A549 treated with Mapracorat at 1 μM for 4 hours (cell line): ENCODE results near the gene MARCHF2. TPM values are rescaled to one million over a fixed set of nuclear protein-coding genes. Genes with fewer than 3 reads are reported as not detected.

Experiments
- total RNA-seq: library from RNA; stranded (reverse); fragments of 200-300 nt; extraction: Qiagen RNA extraction; gene quantifications from 5 replicates; pipeline ENCODE4 v1.2.3, GENCODE V29; 2022

The MARCHF2 gene, protein sequence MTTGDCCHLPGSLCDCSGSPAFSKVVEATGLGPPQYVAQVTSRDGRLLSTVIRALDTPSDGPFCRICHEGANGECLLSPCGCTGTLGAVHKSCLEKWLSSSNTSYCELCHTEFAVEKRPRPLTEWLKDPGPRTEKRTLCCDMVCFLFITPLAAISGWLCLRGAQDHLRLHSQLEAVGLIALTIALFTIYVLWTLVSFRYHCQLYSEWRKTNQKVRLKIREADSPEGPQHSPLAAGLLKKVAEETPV
- total RNA-seq, result 16.2 to 21.7 TPM (median 20.5 TPM) in 5 replicates

DNA sequence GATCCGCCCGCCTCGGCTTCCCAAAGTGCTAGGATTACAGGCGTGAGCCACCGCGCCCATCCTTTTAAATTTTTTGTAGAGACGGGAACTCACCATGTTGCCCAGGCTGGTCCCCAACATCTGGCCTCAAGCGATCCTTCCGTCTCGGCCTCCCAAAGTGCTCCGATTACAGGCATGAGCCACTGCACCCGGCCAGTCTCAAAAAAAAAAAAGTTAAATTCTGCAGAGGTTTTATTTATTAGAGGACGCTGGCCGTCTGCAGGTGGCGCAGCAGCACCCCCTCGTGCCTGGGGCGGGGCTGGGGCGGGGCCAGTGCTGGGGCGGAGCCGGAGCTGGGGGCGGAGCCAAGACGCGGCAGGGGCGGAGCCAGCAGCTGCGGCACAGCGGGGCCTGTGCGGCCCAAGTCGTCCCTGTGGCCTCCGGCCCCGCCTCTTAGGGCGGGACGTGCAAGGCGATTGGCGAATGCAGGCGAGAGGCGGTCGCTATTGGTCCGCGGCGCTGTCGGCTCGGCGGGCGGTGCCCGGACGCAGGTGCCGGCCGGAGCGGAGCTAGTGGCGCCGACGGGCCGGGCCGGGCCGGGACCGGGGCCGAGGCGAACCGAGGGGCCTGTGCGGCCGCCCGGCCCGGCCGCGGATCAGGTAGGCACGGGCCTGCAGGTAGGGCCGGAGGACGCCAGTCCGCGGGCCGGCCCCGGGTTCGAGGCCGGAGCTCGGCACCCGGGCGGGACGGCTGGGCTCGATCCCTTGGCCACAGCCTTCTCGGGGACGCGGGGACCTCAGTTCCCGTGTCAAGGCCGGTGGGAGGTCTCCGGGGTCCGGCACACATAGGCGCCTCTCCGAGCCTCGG lies at the start of gene MARCHF2:
Gene MARCHF2 (plus strand): TSS at position 523 of the 846 bp plus-strand sequence. CDS start 8,536 bp downstream, outside the sequence.

DNA sequence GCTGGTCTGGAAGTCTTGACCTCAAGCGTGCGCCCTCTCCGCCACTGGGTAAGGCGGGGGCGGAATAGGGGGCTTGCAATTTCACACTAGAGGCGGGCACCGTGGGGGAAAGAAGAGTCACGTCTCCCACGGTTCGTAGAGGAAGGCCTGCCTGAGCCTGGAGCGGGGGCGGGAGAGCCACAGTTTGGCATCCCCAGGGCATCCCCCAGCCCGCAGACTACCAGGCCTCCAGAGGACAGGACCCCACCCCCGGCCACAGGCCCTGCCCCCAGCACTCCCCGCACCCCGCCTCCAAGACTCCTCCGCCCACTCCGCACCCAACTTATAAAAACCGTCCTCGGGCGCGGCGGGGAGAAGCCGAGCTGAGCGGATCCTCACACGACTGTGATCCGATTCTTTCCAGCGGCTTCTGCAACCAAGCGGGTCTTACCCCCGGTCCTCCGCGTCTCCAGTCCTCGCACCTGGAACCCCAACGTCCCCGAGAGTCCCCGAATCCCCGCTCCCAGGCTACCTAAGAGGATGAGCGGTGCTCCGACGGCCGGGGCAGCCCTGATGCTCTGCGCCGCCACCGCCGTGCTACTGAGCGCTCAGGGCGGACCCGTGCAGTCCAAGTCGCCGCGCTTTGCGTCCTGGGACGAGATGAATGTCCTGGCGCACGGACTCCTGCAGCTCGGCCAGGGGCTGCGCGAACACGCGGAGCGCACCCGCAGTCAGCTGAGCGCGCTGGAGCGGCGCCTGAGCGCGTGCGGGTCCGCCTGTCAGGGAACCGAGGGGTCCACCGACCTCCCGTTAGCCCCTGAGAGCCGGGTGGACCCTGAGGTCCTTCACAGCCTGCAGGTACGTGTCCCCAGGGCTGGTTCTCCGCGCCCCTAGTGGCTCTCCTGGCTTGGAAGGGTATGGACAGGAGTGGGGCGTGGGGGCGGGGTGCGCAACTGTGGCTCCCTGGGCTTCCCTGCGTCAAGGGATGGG lies 49.0 kb upstream of the MARCHF2 start, which contains the start of gene ANGPTL4:
Gene ANGPTL4 (plus strand): TSS at position 353 of the 969 bp plus-strand sequence. CDS start 167 bp downstream, at position 520.

DNA sequence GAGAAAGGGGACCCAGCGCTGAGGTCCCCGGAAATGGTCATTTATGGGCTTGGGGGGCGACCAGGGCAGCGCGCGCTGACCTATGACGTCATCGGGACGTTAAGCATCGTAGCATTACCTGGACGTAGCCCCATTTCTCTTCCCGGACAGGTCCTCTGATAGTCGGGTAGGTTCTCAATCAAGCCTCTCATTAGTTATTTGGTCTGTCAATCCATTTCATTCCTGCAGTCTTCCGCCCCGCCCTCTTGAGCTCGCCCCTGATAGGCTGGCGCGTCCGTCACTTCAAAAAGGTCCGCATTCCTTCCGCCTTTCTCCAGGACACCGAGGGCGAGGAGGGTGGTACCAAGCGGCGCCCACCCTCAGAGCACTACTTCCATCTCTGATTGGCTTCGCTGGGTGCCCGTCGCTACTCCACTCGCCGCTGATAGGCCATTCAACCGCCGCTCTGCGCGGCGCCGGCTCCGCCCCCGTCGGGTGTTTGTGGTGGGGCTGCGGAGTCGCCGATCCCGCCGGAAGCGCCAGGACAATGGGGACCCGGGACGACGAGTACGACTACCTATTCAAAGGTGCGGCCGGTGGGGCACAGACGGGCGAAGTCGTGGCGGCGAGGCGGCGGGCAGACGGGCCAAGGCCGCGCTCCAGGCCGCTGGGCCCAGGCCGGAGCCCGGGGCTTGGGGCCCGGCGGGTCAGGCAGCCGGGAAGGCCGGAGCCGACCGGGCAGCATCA lies 23.1 kb upstream of the MARCHF2 start, which contains the start of gene RAB11B:
Gene RAB11B (plus strand): TSS at position 470 of the 726 bp plus-strand sequence. CDS start 57 bp downstream, at position 527.

DNA sequence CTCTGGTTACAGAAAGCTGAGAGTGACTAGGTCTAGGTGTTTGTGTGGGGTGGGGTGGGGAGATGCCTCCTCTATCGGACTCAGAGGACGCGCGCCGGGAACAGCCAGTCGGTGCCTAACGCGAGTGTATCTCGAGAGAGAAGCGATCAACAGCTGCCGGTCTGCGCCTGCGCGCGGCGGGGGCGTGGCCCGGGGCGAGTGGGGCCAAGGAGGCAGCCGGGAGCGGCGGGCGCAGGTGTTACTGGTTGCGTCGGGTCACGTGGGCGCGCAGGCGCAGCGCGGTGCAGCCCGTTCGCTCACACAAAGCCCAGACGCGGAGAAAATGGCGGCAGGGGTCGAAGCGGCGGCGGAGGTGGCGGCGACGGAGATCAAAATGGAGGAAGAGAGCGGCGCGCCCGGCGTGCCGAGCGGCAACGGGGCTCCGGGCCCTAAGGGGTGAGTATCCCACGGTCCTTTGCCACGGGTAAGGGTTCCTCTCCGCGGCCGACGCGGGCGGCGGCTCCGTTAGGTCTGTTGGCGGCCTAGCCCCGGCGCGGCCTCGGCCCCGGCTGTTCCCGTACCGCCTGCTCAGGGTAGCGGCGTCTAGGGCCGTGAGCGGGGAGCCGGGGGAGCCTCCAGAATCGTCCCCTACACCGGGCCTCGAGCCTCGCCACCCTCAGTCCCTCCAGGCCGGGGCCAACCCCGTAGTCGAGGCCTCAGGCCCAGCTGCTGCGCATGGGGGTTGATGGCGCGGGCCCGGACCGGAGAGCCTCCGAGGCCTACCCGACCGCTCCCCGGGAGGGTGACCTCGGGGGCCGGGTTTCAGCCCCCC lies 31.8 kb downstream of the MARCHF2 start, which contains the start of gene HNRNPM:
Gene HNRNPM (plus strand): TSS at position 299 of the 811 bp plus-strand sequence. CDS start 24 bp downstream, at position 323.

Other genes starting within 250 kb of the MARCHF2 start
- gene CERS4, start 203.9 kb upstream of the MARCHF2 start, total RNA-seq, result 2.7 to 4.2 TPM (median 3.8 TPM) in 5 replicates
- 61.6 to 97.9 TPM (median 94.6 TPM) in 5 replicates for gene CD320, start 104.9 kb upstream of the MARCHF2 start, total RNA-seq
- gene NDUFA7, start 91.9 kb upstream of the MARCHF2 start, total RNA-seq, result 69.6 to 92.7 TPM (median 86.1 TPM) in 5 replicates
- gene RPS28, start 91.8 kb upstream of the MARCHF2 start, total RNA-seq, result 517 to 1,007 TPM (median 905 TPM) in 5 replicates
- 4.8 to 7.9 TPM (median 6.1 TPM) in 5 replicates for gene KANK3, start 70.0 kb upstream of the MARCHF2 start, total RNA-seq
- gene ANGPTL4, start 49.1 kb upstream of the MARCHF2 start, total RNA-seq, result 508 to 697 TPM (median 629 TPM) in 5 replicates
- 91.6 to 101 TPM (median 94.7 TPM) in 5 replicates for gene RAB11B, start 22.9 kb upstream of the MARCHF2 start, total RNA-seq
- 227 to 271 TPM (median 237 TPM) in 5 replicates for gene HNRNPM, start 31.7 kb downstream of the MARCHF2 start, total RNA-seq
- gene PRAM1, start 89.3 kb downstream of the MARCHF2 start, total RNA-seq, result 0.12 to 0.25 TPM (median 0.17 TPM) in 4 of 5 replicates, not detected in the other
- 16.7 to 18.6 TPM (median 17.0 TPM) in 5 replicates for gene ZNF414, start 100.9 kb downstream of the MARCHF2 start, total RNA-seq
- 0.16 to 0.48 TPM (median 0.24 TPM) in 5 replicates for gene MYO1F, start 164.1 kb downstream of the MARCHF2 start, total RNA-seq
- gene ADAMTS10, start 197.4 kb downstream of the MARCHF2 start, total RNA-seq, result 8.4 to 14.6 TPM (median 12.2 TPM) in 5 replicates
- gene NFILZ, start 217.3 kb downstream of the MARCHF2 start, total RNA-seq, result not detected in 5 replicates